GM19035 (cell line): ENCODE data around the gene GCC2.
"Not testable (repeated sequence)": the region's sequence is repeated elsewhere in the genome, so short reads cannot be mapped to it uniquely, and the experiment has no call there.

Source experiments
- ATAC-seq: cut with Tn5 transposase; IDR thresholded peaks from one replicate; pipeline ENCODE4 v1.9.1; 2021; ENCODE audit not compliant: unreplicated experiment

The GCC2 gene

DNA sequence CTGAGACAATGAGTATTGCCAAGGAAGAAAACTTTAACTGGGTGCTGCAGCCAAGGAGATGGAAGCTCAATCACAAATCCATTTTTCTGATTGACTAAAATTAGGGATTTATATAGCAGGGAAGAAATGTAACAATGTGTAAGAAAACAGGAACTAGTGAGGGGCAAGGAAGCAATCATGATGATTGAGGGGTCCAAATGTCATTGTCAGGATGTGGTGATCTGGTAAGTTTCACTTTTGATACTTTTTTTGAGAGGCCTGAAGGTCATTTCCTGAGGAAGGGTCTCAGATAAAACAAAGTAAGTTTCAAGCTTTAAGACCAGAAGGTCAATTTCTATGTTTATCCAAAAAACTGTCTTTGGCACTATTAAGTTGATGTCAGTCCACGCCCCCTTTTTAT is 12.0 kb upstream of the GCC2 start:
- no peak for ATAC-seq

DNA sequence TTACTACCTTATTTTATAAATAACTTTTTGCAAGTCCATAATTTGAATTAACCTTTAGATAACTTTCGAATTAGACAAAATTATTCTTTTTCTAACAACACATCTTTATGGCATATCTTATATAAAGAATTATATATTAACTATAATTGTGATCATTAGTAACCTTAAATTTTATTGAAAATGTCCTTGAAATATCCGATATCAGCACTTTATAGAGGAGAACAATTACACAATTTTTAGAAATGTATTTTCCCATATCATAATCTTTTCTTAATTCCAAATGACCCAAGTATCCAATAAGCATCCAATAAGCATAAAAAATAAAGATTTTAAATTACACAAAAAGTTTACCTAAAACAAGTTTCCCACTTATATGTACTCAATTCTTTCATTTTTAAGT is 7.3 kb upstream of the GCC2 start:
- no peak for ATAC-seq

GRCh38 chr2:108444941-108445840 is 3.8 kb upstream of the GCC2 start:
- ATAC-seq, result no peak

- no peak for ATAC-seq
Measured at GRCh38 chr2:108446703-108447102, 2.3 kb upstream of the GCC2 start.

DNA sequence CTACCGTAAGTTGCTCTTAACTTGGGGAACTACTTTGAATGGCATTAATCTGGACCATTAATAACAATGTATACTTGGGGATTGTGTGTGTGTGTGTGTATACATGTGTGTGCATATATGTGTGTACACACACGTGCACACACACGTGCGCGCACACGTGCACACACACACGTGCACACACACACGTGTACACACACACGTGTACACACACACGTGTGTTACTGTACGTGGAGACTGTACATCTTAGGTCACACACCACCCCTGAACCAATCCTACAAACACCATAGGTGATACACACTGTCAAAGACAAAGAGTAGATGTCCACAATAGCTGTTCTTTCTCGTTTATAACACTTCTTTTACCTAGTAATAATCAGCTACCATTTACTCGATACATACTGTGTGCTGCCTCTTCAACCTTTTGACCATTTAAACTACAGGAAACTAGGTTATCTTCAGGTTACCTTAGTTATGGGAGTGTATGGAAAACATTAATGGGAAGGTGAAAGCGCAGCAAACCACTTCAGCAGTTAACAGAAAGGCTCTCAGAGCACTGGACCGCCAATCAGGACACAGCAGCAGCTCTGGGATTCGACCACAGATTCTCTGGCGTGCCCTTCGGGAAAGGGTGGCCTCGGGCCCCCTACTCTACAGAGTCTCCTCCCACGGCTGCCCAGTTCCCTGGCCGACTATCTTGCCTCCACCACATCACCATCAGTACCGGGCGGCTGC is 894 bp upstream of the GCC2 start:
- no peak for ATAC-seq

DNA sequence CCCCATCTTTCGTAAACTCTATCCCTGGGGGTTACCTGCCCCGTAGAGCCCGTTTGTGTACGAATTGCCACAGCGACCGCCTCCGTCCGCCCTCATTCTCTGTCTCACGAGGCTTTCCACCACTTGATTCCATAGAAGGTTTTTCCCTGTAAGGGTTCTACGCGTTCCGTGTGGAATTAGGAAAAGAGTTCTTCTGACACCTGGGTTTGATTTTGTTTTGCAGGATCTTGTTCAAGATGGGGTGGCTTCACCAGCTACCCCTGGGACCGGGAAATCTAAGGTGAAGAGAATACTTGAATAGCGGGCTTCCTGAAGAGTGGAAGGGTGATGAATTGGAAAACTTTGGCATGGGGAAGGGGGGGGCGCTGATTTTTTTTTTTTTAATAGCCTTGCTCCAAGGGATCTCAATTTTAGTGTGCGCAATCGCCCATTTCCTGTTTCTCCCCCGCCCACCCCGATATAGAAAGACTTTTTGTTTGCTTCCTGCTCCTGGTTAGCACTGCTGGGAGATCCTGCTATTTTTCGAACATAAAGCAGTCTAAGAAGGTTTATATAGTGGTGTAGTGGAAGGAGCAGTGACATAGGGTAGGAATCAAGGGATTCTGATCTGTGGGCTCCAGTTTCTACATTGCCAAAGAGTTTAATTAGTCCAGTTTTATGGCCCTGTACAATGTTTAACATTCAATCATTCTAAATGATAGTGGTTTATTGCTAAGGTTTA is 564 bp downstream of the GCC2 start:
- peak; percentile 40 for ATAC-seq

- no peak for ATAC-seq
Measured at GRCh38 chr2:108450863-108451262, 1.9 kb downstream of the GCC2 start.

GRCh38 chr2:108451976-108452375 is 3.0 kb downstream of the GCC2 start:
- ATAC-seq, result no peak

GRCh38 chr2:108453530-108453929 is 4.5 kb downstream of the GCC2 start:
- ATAC-seq, result not testable (repeated sequence)

DNA sequence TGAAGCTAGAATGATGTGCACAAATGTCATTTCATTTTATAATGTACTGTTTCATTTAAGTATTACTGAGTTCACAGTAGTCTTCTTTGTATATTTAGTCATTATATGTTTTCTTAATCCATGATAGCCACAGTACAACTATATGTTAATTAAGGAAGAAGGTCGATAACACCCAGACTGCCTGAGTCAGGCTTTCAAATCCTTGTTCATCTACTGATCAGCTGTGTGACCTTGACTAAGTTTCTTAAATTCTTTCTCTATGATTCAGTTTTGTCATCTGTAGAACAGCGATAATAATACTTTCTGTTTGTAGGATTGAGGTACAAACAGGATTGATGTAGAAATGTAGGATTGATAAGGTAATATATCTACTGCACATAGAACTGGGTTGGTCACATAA is 5.4 kb downstream of the GCC2 start:
- ATAC-seq, result no peak

GRCh38 chr2:108455571-108455970 is 6.6 kb downstream of the GCC2 start:
- ATAC-seq, result no peak

- no peak for ATAC-seq
Measured at GRCh38 chr2:108458082-108458481, 9.1 kb downstream of the GCC2 start.

- no peak for ATAC-seq
Measured at GRCh38 chr2:108459441-108459840, 10.4 kb downstream of the GCC2 start.

- ATAC-seq, result peak; percentile 70
Measured at GRCh38 chr2:108460345-108461037, 11.5 kb downstream of the GCC2 start.

GRCh38 chr2:108477099-108477498 is 28.1 kb downstream of the GCC2 start:
- ATAC-seq, result no peak

DNA sequence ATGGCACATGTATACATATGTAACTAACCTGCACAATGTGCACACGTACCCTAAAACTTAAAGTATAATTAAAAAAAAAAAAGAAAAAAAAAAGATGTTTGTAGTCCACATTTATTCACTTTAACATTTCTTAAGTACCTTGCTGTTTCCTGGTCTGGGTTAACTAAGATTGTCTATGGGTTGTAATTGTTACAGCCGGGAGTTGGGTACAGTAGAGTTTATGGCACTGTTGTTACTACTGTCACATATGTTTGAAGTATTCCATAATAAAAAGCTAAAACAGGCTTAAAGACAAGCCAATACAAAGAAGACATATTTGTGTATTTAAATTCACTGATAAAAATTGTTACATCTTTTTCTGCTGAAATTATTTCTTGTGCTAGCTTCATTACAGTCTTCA is 36.2 kb downstream of the GCC2 start:
- ATAC-seq, result no peak

GRCh38 chr2:108490506-108491122 is 41.6 kb downstream of the GCC2 start:
- ATAC-seq, result no peak

DNA sequence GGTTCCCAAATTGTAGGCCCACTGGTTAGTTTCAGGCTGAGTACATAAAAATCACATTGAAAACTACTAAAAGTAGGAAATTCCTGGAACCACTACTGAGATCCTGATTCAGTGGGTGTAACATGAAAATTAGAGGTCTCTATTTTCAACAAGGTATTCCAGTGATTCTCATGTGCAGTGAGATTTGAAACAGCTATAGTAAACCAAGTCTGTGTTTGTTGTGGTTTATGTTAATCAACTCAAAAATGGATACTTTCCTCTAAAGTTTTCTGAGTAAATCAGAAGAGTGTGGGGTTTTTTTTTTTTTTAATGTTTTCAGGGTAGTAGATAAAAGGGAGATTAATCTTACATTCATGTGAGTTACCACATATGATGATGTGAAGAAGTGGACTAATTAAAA is 42.8 kb downstream of the GCC2 start:
- no peak for ATAC-seq

GRCh38 chr2:108492364-108492763 is 43.4 kb downstream of the GCC2 start:
- no peak for ATAC-seq

- not testable (repeated sequence) for ATAC-seq
Measured at GRCh38 chr2:108496167-108496566, 47.2 kb downstream of the GCC2 start.

DNA sequence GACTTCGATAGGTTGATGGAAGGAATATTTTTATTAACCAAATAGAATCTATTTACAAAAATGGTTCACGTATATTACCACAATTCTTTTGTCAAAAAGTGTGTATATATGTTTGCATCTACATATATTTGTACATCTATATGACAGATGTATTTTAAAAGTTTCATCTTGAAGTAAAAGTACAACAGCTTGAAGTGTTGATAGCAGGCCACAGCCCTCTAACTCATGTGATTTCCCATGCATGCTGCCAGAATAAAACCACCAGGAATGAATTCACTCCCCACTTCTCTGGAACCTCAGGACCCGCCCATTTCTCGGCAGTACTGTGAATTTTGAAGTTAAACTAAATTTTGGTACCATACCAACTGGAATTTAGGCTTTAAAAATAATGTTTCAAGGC is 58.6 kb downstream of the GCC2 start:
- ATAC-seq, result not testable (repeated sequence)
